HG03108 (cell line): ENCODE results near the gene MYO9A.

Experiments used
- ATAC-seq: cut with Tn5 transposase; IDR thresholded peaks from one replicate; pipeline ENCODE4 v1.9.1; 2021; ENCODE audit warnings: moderate library complexity; ENCODE audit not compliant: unreplicated experiment

MYO9A gene

DNA sequence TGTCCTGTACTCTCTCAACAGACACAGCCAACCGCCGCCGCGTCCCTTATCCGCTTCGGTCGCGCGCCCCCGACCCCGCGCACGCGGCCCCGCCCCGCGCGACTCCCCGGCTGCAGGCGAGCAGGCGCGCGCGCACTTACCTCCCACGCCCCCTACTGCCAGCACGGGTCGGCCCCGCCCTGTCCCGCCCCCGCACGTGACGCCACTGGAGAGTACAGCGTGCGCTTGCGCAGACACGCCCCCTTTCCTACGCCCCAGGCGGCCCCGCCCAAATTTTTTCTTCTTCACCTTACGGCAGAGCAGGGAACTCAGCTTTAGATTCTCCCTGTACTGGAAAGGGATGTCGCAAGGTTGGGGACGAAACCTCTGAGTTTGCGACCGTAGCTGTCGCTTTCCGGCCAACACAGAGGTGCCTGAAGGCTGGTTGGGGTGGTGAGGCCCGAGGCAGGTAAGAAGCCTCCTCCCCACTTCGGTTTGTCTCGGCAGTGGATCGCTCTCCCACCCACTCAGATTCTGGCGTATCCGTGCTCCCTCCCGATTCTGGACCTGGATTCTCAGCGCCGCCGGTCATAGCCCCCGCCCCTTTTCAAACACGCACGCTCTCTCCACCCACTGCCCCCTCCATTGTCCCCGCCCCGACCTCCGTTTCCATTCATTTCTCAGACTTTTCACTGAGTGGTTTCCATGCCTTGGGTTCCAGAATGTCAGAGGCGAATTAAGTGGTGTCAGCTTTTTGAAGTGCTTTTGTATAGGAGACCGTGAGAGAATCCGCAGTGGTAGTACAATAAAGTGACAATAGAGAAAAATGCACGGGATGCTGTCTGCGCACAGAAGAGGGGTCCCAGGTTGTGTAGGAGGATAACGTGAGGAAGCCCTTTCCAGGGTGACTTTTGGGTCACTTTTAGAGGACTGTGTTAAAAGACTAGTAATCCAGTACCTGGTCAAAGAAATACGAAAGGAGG lies at the start of gene MYO9A, which contains the start of gene SENP8:
TSS of gene MYO9A (minus strand) at position 134 of the 962 bp plus-strand sequence. CDS start 71,587 bp downstream, outside the sequence.
TSS of gene SENP8 (plus strand) at position 387 of the 962 bp plus-strand sequence. CDS start 21,221 bp downstream, outside the sequence.
- ATAC-seq, result peak; percentile 53

DNA sequence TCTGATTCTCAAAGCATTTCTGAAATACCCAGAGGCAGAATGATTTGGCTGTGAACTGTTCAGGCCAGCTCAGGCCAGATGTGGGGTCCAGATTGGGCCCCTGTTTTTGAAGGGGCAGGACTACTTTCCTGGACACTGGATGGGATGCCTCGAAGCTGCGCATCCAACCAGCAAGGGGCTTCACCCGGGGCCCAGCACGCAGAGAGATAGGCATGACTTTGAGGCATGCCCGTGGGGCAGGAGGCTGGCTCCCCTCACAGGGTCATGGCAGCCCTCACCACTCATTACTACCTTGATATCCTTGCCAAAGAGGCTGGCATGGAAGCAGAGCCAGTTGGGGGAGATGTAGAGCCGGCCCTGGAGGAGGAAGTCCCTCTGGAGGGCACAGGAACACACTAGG lies 49.5 kb upstream of the MYO9A start:
- no peak for ATAC-seq

DNA sequence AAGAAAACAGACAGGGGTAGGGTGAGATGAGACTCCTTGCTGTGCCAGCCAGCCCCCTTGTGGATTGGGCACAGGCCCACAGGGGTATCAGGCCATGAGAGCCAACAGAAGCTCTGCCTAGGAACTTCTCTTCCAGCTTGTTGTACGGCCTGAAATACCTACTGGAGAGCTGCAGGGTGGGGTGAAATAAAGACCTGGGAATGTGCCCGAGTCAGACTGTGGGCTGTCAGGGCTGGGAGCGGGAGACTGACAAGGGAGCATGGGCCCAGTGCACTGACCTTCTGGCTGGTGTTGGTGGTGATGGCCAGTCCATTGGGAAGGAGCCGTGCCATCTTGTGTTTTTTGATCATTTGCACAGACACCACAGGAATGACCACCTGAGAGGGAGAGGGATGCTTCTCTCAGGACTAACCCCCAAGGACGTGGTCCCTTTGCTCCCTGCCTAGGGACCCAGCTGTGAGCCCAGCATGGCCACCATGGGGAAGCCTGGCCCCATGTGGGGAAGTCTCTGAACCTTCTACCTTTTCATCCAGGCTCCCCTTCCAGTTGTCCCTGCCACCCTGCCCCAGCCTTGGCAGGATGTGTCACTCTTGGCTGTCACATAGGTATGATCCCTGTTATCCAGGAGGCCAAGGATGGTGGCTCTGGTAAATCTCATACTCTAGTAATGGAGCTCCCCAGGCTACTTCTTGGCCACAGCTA lies 48.9 kb upstream of the MYO9A start:
- no peak for ATAC-seq

- no peak for ATAC-seq
Measured at GRCh38 chr15:72163719-72164118, 45.8 kb upstream of the MYO9A start.

GRCh38 chr15:72162569-72162968 lies 44.6 kb upstream of the MYO9A start:
- no peak for ATAC-seq

- ATAC-seq, result no peak
Measured at GRCh38 chr15:72161361-72162132, 43.6 kb upstream of the MYO9A start.

GRCh38 chr15:72160696-72161245 lies 42.8 kb upstream of the MYO9A start:
- no peak for ATAC-seq

DNA sequence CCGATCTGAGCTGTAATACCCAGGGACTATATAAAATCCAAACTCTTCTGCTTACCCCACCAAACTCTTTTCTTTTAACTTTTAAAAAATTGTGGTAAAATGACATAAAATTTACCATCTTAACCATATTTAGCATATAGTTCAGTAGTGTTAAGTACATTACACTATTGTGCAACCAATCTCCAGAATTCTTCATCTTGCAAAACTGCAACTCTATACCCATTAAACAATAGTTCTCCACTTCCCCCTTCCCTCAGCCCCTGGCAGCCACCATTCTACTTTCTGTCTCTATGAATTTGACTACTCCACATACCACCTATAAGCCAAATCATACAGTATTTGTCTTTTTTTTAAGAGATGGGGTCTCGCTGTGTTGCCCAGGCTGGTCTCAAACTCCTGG lies 39.0 kb upstream of the MYO9A start:
- ATAC-seq, result no peak

- ATAC-seq, result peak; percentile 80
Measured at GRCh38 chr15:72155635-72156616, 38.0 kb upstream of the MYO9A start.

DNA sequence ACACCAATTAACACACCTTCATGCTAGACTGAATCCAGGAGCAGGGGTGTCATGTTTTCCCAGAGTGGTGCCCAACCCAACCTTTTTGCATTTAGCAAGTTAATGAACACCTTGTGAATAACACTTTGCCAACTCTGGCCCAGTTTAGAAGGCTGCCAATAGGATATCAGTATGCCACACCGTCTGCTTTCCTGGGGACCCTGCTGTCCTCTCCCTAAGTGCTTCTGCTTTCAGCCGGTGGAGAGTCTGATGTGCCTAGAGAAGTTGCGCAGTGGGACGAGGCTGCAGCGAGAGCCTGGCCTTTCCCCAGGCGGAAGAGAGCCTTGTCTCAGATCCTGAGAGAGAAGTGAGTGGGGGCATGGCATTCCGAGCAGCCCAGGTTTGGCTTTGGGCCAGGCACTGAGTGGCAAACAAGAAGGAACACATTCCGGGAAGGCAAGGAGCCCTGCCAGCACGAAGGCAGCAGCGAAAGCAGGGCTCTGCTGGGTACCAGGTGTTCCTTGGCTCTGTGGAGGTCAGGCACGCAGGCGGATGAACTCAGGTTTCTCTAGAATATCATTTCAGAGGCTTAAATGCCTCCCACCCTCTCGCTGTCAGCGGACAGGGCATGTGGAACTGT lies 37.2 kb upstream of the MYO9A start:
- ATAC-seq, result no peak

DNA sequence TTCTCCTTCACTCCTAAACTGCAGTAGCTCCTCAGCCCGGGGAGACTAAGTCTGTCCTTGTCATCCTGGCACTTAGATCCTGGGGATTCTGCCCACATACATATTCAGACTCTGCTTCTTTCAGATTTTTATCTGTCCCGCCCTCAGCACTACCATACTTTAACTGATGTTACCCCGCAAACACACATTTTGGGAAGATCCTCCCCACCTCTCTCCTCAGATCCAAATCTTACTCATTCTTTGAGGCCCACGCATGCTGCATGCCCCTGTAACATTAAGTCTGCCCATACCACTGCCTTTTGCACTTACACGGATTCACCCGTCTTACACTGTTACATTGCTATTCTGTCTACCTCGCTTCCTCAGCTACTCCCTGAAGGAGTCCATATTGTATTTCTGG lies 36.4 kb upstream of the MYO9A start:
- ATAC-seq, result no peak

DNA sequence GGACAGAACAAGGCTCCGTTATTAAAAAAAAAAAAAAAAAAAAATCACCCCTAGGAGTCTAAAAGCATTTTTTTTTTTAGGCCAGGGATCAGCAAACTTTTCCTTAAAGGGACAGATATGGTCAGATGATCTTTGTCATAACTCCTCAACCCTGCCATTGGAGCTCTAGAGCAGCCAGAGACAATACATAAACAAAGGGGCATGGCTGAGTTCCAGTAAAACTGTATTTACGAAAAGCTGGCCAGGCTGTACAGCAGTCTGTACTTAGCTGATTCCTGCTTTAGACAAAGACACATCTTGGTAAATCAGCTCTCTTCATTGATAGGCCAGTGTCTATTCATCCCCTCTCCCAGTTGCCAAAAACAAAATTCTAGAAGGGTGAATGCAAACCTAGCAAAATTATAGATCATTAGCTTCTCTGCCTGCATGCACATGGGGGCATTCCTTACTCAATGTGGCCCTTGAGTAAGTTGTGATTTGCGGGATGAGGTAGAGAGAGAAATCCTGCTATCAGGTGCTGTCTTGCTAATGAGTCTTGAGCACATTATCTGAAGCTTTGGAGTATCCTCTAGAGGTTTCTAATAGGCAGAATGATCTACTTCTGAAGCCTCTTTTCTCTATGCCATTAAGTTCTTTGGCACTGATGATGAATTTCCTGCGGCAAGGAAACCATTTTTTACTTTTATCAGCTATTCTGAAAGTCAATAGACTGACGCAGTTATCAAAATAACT lies 35.5 kb upstream of the MYO9A start:
- no peak for ATAC-seq

- ATAC-seq, result no peak
Measured at GRCh38 chr15:72147418-72147817, 29.5 kb upstream of the MYO9A start.

GRCh38 chr15:72146934-72147333 lies 29.0 kb upstream of the MYO9A start:
- no peak for ATAC-seq

DNA sequence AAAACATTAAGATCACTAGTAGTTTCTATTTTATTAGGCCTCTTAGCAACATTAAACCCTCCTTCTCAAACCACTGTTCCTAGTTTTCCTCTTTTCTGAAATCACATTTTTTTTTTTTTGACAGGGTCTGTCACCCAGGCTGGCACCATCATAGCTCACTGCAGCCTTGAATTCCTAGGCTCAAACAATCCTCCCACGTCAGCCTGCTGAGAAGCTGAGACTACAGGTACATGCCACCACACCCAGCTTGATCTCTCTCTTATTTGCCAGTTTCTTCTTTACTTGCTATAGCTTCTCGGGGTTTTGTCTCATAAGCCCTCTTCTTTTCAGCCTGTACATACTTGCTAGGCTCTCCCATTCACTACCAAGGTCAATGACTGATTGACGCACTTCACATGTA lies 28.3 kb upstream of the MYO9A start:
- no peak for ATAC-seq

DNA sequence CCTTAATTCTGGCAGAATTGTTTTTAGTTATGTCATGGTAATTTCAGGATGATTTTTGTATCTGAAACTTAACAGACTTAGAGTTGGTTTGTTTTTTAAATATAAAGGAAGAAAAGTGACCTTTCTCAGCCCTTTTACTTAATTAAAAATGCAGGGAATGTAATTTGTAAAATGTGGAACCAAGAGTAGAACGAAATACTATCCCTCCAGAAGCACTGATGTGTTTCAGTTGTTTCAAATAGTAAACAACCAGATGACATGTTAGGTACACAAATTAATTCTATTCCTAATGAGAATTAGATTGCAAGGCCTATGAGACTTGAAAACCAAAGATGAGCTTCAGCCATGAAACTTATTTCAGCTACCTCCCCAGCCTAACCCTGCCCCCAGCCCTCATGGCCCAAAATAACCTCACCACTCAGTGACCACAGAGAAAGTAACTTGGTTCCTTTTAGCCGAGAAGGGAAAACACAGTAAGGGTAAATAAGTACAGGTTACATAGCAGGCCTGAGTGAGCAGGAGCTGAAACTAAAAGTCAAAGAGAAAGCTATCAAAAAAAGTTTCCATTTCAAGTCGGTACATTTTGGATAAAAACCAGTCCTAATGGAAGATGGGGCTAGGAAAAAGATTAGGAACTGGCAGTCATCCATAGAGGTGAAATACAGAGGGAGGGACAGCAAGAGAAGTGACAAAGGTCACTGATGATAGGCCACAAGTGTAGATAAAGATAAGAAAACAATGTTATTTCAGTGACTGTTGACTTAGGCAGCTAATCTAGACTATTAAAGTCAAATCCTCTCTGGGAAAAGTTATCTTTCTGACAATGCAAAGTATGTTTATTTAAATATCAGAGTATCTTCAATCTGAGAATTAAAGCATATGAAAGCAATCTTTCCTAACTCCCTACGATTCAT lies 23.5 kb upstream of the MYO9A start:
- ATAC-seq, result peak; percentile 98

- no peak for ATAC-seq
Measured at GRCh38 chr15:72140088-72140487, 22.1 kb upstream of the MYO9A start.
